Kidney epithelial cell (primary cell): ENCODE data around the gene TBC1D10A. TPM values are rescaled to one million over a fixed set of nuclear protein-coding genes. Genes with fewer than 3 reads are reported as not detected.

Experiments
- DNase-seq: peaks from one replicate; pipeline ENCODE4 v3.0.0-alpha.2; 2010; ENCODE audit warnings: low read depth
- H3K27me3 ChIP-seq: 2 replicates; pipeline ENCODE4 v1.6.0; 2011; ENCODE audit warnings: low read length; ENCODE audit not compliant: control insufficient read depth, insufficient read depth
- H3K36me3 ChIP-seq: 2 replicates; pipeline ENCODE4 v1.5.1; 2011; ENCODE audit warnings: low read length; ENCODE audit not compliant: control insufficient read depth, insufficient read depth
- H3K4me3 ChIP-seq: 2 replicates; pipeline ENCODE4 v1.5.1; 2011; ENCODE audit warnings: low read depth, mild to moderate bottlenecking, control low read depth, low read length
- CTCF ChIP-seq: IDR thresholded peaks from 2 replicates; pipeline ENCODE4 v1.5.1; 2011; ENCODE audit warnings: mild to moderate bottlenecking, moderate library complexity, low read length, control low read depth, inconsistent platforms; ENCODE audit not compliant: insufficient read depth, poor library complexity, severe bottlenecking
- total RNA-seq: library from RNA; depleted of rRNA; stranded (reverse); fragments of >200 nt; gene quantifications from 2 replicates; pipeline ENCODE4 v1.2.3, GENCODE V29; 2015

TBC1D10A gene
- total RNA-seq, 1 donor from 2014 or later = 23.9 TPM

- no peak for TF ChIP-seq CTCF
- H3K36me3 ChIP-seq = no peaks in the 10 kb centered on the region
- H3K27me3 ChIP-seq = no peaks in the 10 kb centered on the region
- H3K4me3 ChIP-seq = no peak within 1 kb of the TSS
- no peak for DNase-seq
Measured at GRCh38 chr22:30266445-30267381, 60.0 kb downstream of the TBC1D10A start, which contains the start of gene OSM. TSS of gene OSM (minus strand) at chr22:30266851. CDS start at chr22:30266799, 52 bp downstream.

GRCh38 chr22:30265823-30266444 is 60.8 kb downstream of the TBC1D10A start:
- DNase-seq = no peak
- no peak for TF ChIP-seq CTCF
- no peaks in the 10 kb centered on the region for H3K36me3 ChIP-seq
- no peak overlapping the region for H3K4me3 ChIP-seq
- H3K27me3 ChIP-seq = no peaks in the 10 kb centered on the region

- no peaks in the 10 kb centered on the region for H3K27me3 ChIP-seq
- DNase-seq = no peak
- H3K4me3 ChIP-seq = no peak overlapping the region
- no peaks in the 10 kb centered on the region for H3K36me3 ChIP-seq
- TF ChIP-seq CTCF = no peak
Measured at GRCh38 chr22:30265131-30265720, 61.5 kb downstream of the TBC1D10A start.

- Histone ChIP-seq H3K36me3 (no peaks in the 10 kb centered on the region), H3K4me3 (no peak overlapping the region), H3K27me3 (no peaks in the 10 kb centered on the region)
- DNase-seq = no peak
- TF ChIP-seq CTCF = no peak
Measured at GRCh38 chr22:30263883-30264282, 62.9 kb downstream of the TBC1D10A start.

- TF ChIP-seq CTCF = peak; percentile 97
- no peak overlapping the region for H3K4me3 ChIP-seq
- no peaks in the 10 kb centered on the region for H3K27me3 ChIP-seq
- DNase-seq = no peak
- no peaks in the 10 kb centered on the region for H3K36me3 ChIP-seq
Measured at GRCh38 chr22:30262917-30263741, 63.6 kb downstream of the TBC1D10A start.
